WTC11 (cell line): ENCODE data around the gene LYPD6. TPM values are rescaled to one million over a fixed set of nuclear protein-coding genes. Genes with fewer than 3 reads are reported as not detected.

Experiments
- ATAC-seq: fragments of 200-7000 bp; cut with Tn5 transposase; 2 replicates; pipeline ENCODE4 v1.10.0; 2021; ENCODE audit warnings: mild to moderate bottlenecking, moderate library complexity
- CTCF ChIA-PET: fragments of 300-600 bp; sonication (Branson Sonifier 250); formaldehyde crosslinking; loops from one replicate; lab custom pipeline; 2021; ENCODE audit warnings: antibody characterized with exemption; lab: Charles Lee
- POLR2A ChIA-PET: fragments of 350-600 bp; sonication (Branson Sonifier 250); formaldehyde crosslinking; loops from one replicate; lab custom pipeline; 2021; ENCODE audit warnings: antibody characterized with exemption; lab: Charles Lee
- DNase-seq: peaks from one replicate; pipeline ENCODE4 v3.0.0; 2021; ENCODE audit warnings: low spot score
- H3K27ac Mint-ChIP-seq: 2 replicates; pipeline ENCODE4 v1.8.0; 2021; ENCODE audit warnings: mixed read lengths
- H3K27me3 Mint-ChIP-seq: 2 replicates; pipeline ENCODE4 v1.8.0; 2021; ENCODE audit warnings: low read depth, mild to moderate bottlenecking, moderate library complexity, mixed read lengths
- H3K36me3 Mint-ChIP-seq: 2 replicates; pipeline ENCODE4 v1.8.0; 2021; ENCODE audit warnings: mixed read lengths
- H3K4me1 Mint-ChIP-seq: 2 replicates; pipeline ENCODE4 v1.8.0; 2022; ENCODE audit warnings: mixed read lengths
- H3K4me3 Mint-ChIP-seq: 2 replicates; pipeline ENCODE4 v1.8.0; 2021; ENCODE audit warnings: mild to moderate bottlenecking, moderate library complexity, mixed read lengths
- H3K9me3 Mint-ChIP-seq: 2 replicates; pipeline ENCODE4 v1.8.0; 2021; ENCODE audit warnings: mixed read lengths
- AFF4 ChIP-seq: sonication (generic); formaldehyde crosslinking; IDR thresholded peaks from 2 replicates; pipeline ENCODE4 v1.8.1; 2023; ENCODE audit warnings: mild to moderate bottlenecking, missing genetic modification reagents, borderline replicate concordance
- CREB1 ChIP-seq: sonication (generic); formaldehyde crosslinking; IDR thresholded peaks from 2 replicates; pipeline ENCODE4 v1.8.0; 2023; ENCODE audit warnings: mild to moderate bottlenecking, missing genetic modification reagents
- ELF4 ChIP-seq: sonication (generic); formaldehyde crosslinking; IDR thresholded peaks from 2 replicates; pipeline ENCODE4 v1.8.1; 2022; ENCODE audit warnings: low read depth, mild to moderate bottlenecking, moderate library complexity, missing genetic modification reagents
- HMGA2 ChIP-seq: fragments of 250-450 bp; sonication (Bioruptor Pico); IDR thresholded peaks from 2 replicates; pipeline ENCODE4 v1.4.0; 2021; ENCODE audit warnings: mild to moderate bottlenecking, moderate library complexity
- IRF2 ChIP-seq: sonication (generic); formaldehyde crosslinking; IDR thresholded peaks from 2 replicates; pipeline ENCODE4 v1.8.0; 2022; ENCODE audit warnings: low read depth, missing genetic modification reagents, borderline replicate concordance
- KAT7 ChIP-seq: sonication (generic); formaldehyde crosslinking; IDR thresholded peaks from 2 replicates; pipeline ENCODE4 v1.8.1; 2023; ENCODE audit warnings: missing genetic modification reagents, mild to moderate bottlenecking, borderline replicate concordance
- MAX ChIP-seq: sonication (generic); formaldehyde crosslinking; IDR thresholded peaks from 2 replicates; pipeline ENCODE4 v1.8.0; 2022; ENCODE audit warnings: mild to moderate bottlenecking, missing genetic modification reagents
- PRDM15 ChIP-seq: sonication (generic); formaldehyde crosslinking; IDR thresholded peaks from 2 replicates; pipeline ENCODE4 v1.8.0; 2022; ENCODE audit warnings: missing genetic modification reagents
- SMAD4 ChIP-seq: sonication (generic); formaldehyde crosslinking; IDR thresholded peaks from 2 replicates; pipeline ENCODE4 v1.8.0; 2022; ENCODE audit warnings: mild to moderate bottlenecking, missing genetic modification reagents
- TP53 ChIP-seq: sonication (generic); formaldehyde crosslinking; IDR thresholded peaks from 2 replicates; pipeline ENCODE4 v1.8.1; 2023; ENCODE audit warnings: mild to moderate bottlenecking, missing genetic modification reagents
- USF2 ChIP-seq: sonication (generic); formaldehyde crosslinking; IDR thresholded peaks from 2 replicates; pipeline ENCODE4 v1.8.1; 2023; ENCODE audit warnings: mild to moderate bottlenecking, missing genetic modification reagents, moderate library complexity
- ZBTB43 ChIP-seq: sonication (generic); formaldehyde crosslinking; IDR thresholded peaks from 2 replicates; pipeline ENCODE4 v1.8.1; 2023; ENCODE audit warnings: mild to moderate bottlenecking, missing genetic modification reagents
- ZNF317 ChIP-seq: sonication (generic); formaldehyde crosslinking; IDR thresholded peaks from 2 replicates; pipeline ENCODE4 v1.8.1; 2023; ENCODE audit warnings: low read depth, mild to moderate bottlenecking, moderate library complexity, missing genetic modification reagents, borderline replicate concordance
- ZNF512 ChIP-seq: sonication (generic); formaldehyde crosslinking; IDR thresholded peaks from 2 replicates; pipeline ENCODE4 v1.8.1; 2022; ENCODE audit warnings: missing genetic modification reagents, borderline replicate concordance
- ZSCAN18 ChIP-seq: fragments of 250-450 bp; sonication (Bioruptor Pico); IDR thresholded peaks from 2 replicates; pipeline ENCODE4 v2.1.2; 2022; ENCODE audit warnings: mild to moderate bottlenecking, moderate library complexity
- total RNA-seq: library from RNA; stranded (reverse); gene quantifications from 3 replicates; pipeline ENCODE4 v1.2.3, GENCODE V29; 2021

Gene LYPD6
- total RNA-seq, 1 experiment from 2014 or later = 4.8 TPM

GRCh38 chr2:149442346-149442745, 112.0 kb downstream of the LYPD6 start:
- CTCF ChIA-PET = no interaction called here
- Mint-ChIP-seq H3K36me3 (no peaks in the 10 kb centered on the region), H3K27me3 (peaks cover under 1% of the 10 kb centered on the region), H3K4me1 (peaks cover 3% of the 10 kb centered on the region; the same call in 1 of the 2 replicates), H3K9me3 (no peaks in the 10 kb centered on the region)
- ATAC-seq (no peak), DNase-seq (no peak)
- no peak for TF ChIP-seq ZSCAN18 (CRISPR knock-in tag)
- TF ChIP-seq MAX (CRISPR knock-in tag) = no peak
- TF ChIP-seq TP53 (CRISPR knock-in tag) = no peak
- TF ChIP-seq, all 79 proteins: peak for 0
- no peak overlapping the region; the same call in 1 of the 2 replicates for H3K27ac Mint-ChIP-seq
- no peak overlapping the region for H3K4me3 Mint-ChIP-seq
- POLR2A ChIA-PET = no interaction called here

- CTCF ChIA-PET = interaction anchor here (0.6 kb wide), 1 partner anchor 355 kb away, joined by 3 read pairs; no protein-coding TSS in a partner anchor
- DNase-seq = no peak
- Mint-ChIP-seq H3K4me1 (peaks cover 3% of the 10 kb centered on the region; the same call in 1 of the 2 replicates), H3K9me3 (no peaks in the 10 kb centered on the region), H3K27ac (no peak overlapping the region), H3K4me3 (no peak overlapping the region), H3K36me3 (no peaks in the 10 kb centered on the region), H3K27me3 (peaks cover 9% of the 10 kb centered on the region)
- POLR2A ChIA-PET = interaction anchor here (0.5 kb wide), 1 partner anchor 595 kb away, joined by 3 read pairs; no protein-coding TSS in a partner anchor
- no peak for ATAC-seq
- TF ChIP-seq ELF4 (CRISPR knock-in tag) (no peak), ZNF317 (no peak), USF2 (CRISPR knock-in tag) (no peak), PRDM15 (no peak), ZNF512 (no peak), CREB1 (CRISPR knock-in tag) (no peak), ZSCAN18 (CRISPR knock-in tag) (no peak), SMAD4 (CRISPR knock-in tag) (no peak), KAT7 (CRISPR knock-in tag) (no peak), HMGA2 (no peak)
Measured at GRCh38 chr2:149443150-149443549, 112.8 kb downstream of the LYPD6 start.

- ATAC-seq (no peak), DNase-seq (no peak)
- peaks cover 45% of the 10 kb centered on the region for H3K27me3 Mint-ChIP-seq
- no peak overlapping the region for H3K4me3 Mint-ChIP-seq
- ChIA-PET POLR2A (no interaction called here), CTCF (interaction anchor here (1.5 kb wide), 1 partner anchor 10 kb away, joined by 3 read pairs; no protein-coding TSS in a partner anchor)
- H3K9me3 Mint-ChIP-seq = no peaks in the 10 kb centered on the region
- no peaks in the 10 kb centered on the region for H3K36me3 Mint-ChIP-seq
- H3K27ac Mint-ChIP-seq = no peak overlapping the region
- peaks cover 19% of the 10 kb centered on the region for H3K4me1 Mint-ChIP-seq
- TF ChIP-seq AFF4 (CRISPR knock-in tag) (no peak), IRF2 (CRISPR knock-in tag) (no peak), ZBTB43 (CRISPR knock-in tag) (no peak)
Measured at GRCh38 chr2:149446748-149447147, 116.4 kb downstream of the LYPD6 start.
